Type B pancreatic cell (in vitro differentiated cells): ENCODE results near the gene KIAA1671. TPM values are rescaled to one million over a fixed set of nuclear protein-coding genes. Genes with fewer than 3 reads are reported as not detected.

Experiments used
- DNase-seq: peaks from one replicate; pipeline ENCODE4 v3.0.0; 2021; ENCODE audit warnings: mixed read lengths; ENCODE audit not compliant: unreplicated experiment; ENCODE audit errors: extremely low spot score
- H3K27ac Mint-ChIP-seq: 2 replicates; pipeline ENCODE4 v1.8.0; 2021; ENCODE audit warnings: mild to moderate bottlenecking, mixed read lengths
- H3K27me3 Mint-ChIP-seq: 2 replicates; pipeline ENCODE4 v1.8.0; 2021; ENCODE audit warnings: mixed read lengths
- H3K36me3 Mint-ChIP-seq: 2 replicates; pipeline ENCODE4 v1.8.0; 2021; ENCODE audit warnings: mixed read lengths
- H3K4me1 Mint-ChIP-seq: one replicate; pipeline ENCODE4 v1.8.0; 2021; ENCODE audit warnings: mixed read lengths; ENCODE audit not compliant: unreplicated experiment
- H3K4me3 Mint-ChIP-seq: 2 replicates; pipeline ENCODE4 v1.8.0; 2021; ENCODE audit warnings: mild to moderate bottlenecking, mixed read lengths
- H3K9me3 Mint-ChIP-seq: 2 replicates; pipeline ENCODE4 v1.8.0; 2021; ENCODE audit warnings: mixed read lengths
- CTCF ChIP-seq: fragments of 200-600 bp; sonication (generic); conservative IDR thresholded peaks from 2 replicates; pipeline ENCODE4 v1.5.0; 2021; ENCODE audit warnings: antibody characterized with exemption, mild to moderate bottlenecking
- total RNA-seq: library from RNA; stranded (reverse); gene quantifications from 2 replicates; pipeline ENCODE4 v1.2.1, GENCODE V29; 2021; ENCODE audit warnings: low replicate concordance

Gene KIAA1671
- total RNA-seq, 1 donor from 2014 or later = 22.9 TPM

- no peak overlapping the region for H3K27ac Mint-ChIP-seq
- TF ChIP-seq CTCF = no peak
- peaks cover 9% of the 10 kb centered on the region for H3K27me3 Mint-ChIP-seq
- no peaks in the 10 kb centered on the region for H3K36me3 Mint-ChIP-seq
- no peaks in the 10 kb centered on the region for H3K9me3 Mint-ChIP-seq
- no peak overlapping the region for H3K4me3 Mint-ChIP-seq
- no peak for DNase-seq
- H3K4me1 Mint-ChIP-seq = peaks cover 20% of the 10 kb centered on the region
These were observed 4.6 kb upstream of the KIAA1671 start for GRCh38 chr22:24947881-24948280.

- Mint-ChIP-seq H3K9me3 (no peaks in the 10 kb centered on the region), H3K36me3 (no peaks in the 10 kb centered on the region), H3K4me1 (peaks cover 24% of the 10 kb centered on the region), H3K27ac (no peak overlapping the region), H3K4me3 (no peak overlapping the region), H3K27me3 (peaks cover 13% of the 10 kb centered on the region)
- DNase-seq = no peak
- no peak for TF ChIP-seq CTCF
These were observed 3.9 kb upstream of the KIAA1671 start for GRCh38 chr22:24948356-24949202.

- Mint-ChIP-seq H3K27me3 (peaks cover 17% of the 10 kb centered on the region), H3K27ac (no peak overlapping the region), H3K4me1 (peaks cover 37% of the 10 kb centered on the region), H3K4me3 (peak overlapping the region; percentile 75), H3K9me3 (no peaks in the 10 kb centered on the region), H3K36me3 (no peaks in the 10 kb centered on the region)
- no peak for TF ChIP-seq CTCF
- no peak for DNase-seq
These were observed 2.1 kb upstream of the KIAA1671 start for GRCh38 chr22:24950272-24950902.

- peak; percentile 71 for DNase-seq
- Mint-ChIP-seq H3K4me3 (peak overlapping the region; percentile 99), H3K36me3 (no peaks in the 10 kb centered on the region), H3K9me3 (no peaks in the 10 kb centered on the region), H3K4me1 (peaks cover 31% of the 10 kb centered on the region), H3K27ac (peak overlapping the region; percentile 94), H3K27me3 (peaks cover 13% of the 10 kb centered on the region)
- TF ChIP-seq CTCF = no peak
These were observed 394 bp downstream of the KIAA1671 start for GRCh38 chr22:24952837-24953383.

- Mint-ChIP-seq H3K4me3 (peak overlapping the region; percentile 99), H3K9me3 (no peaks in the 10 kb centered on the region), H3K27me3 (peaks cover 13% of the 10 kb centered on the region), H3K27ac (peak overlapping the region; percentile 94), H3K4me1 (peaks cover 31% of the 10 kb centered on the region), H3K36me3 (no peaks in the 10 kb centered on the region)
- no peak for DNase-seq
- TF ChIP-seq CTCF = no peak
These were observed 1.0 kb downstream of the KIAA1671 start for GRCh38 chr22:24953384-24954113.
